ENCODE measurements around the gene ACTG1.

The ACTG1 gene

GRCh38 chr17:81512562-81513371, at the start of gene ACTG1:
ACTG1 (minus strand) TSS chr17:81512799; CDS start chr17:81512354, 445 bp downstream.
- H3K4me3 ChIP-seq (ENCODE audit: low read length), result peak within 1 kb of the TSS; percentile 97
- no peak for TF ChIP-seq ZNF274 (IDR thresholded peaks at IDR 0.05; ENCODE audit: low read depth, low read length)

GRCh38 chr17:81561494-81561885, 48.9 kb upstream of the ACTG1 start:
- no peak for TF ChIP-seq ZNF274 (IDR thresholded peaks at IDR 0.05; ENCODE audit: low read depth, low read length)
- H3K4me3 ChIP-seq (ENCODE audit: low read length), result no peak overlapping the region; the same call in 1 of the 2 replicates

DNA sequence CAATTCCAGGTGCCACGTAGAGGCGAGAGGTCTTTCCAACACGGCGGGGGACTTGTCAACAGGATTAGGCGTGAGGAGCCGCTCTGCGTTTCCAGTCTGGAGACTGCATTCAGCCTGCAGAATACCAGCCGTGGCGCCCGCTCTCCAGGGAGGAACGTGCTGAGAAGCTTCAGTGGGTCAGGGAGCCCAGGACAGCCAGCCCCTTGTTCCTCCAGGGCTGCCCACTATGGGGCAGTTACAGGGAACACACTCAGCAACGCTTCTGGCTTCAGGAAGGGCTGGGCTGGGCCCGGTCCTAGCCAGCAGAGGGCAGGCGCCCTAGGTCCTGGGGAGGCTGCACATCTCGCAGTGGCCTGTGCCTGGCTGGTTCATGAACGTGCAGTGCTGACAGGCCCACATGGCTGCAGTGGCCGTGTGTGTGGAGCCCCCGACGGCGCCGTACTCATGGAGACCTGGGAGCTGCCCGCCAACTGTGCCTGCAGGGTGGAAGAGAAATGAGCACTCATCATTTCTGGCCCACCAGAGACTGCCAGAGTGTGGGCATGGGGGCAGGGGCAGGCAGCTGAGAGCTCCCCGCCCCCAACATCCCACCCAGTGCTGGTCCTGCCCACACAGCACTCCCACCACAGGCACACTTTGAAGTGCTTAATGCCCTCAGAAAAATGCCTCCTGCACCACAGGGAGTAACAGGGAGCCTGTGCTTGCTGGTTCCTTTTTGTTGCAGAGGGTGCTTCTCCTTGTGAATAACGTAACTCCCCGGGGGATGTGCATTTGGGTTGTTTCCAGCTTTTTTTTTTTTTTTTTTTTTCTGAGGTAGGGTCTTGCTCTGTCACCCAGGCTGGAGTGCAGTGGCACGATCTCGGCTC, 46.6 kb upstream of the ACTG1 start:
- TF ChIP-seq ZNF274 (IDR thresholded peaks at IDR 0.05; ENCODE audit: low read depth, low read length), result no peak
- no peak overlapping the region for H3K4me3 ChIP-seq (ENCODE audit: low read length)

DNA sequence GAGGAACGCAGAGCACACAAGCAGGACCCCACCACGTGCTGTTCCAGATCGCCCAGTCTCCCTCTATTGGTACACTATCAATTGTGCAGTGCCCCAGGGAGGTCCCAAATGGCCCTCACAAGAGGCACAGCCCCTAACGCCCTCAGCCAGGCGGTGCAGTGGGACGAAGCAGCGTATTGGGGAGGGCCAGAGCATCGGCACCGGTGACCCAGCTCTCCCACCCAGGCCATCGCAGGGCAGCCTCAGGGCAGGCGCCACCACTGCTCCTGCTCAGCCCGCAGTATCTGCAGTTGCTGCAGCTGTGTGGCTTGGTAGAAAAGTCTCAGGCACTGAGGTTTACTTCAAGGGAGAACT, 45.5 kb upstream of the ACTG1 start:
- TF ChIP-seq ZNF274 (IDR thresholded peaks at IDR 0.05; ENCODE audit: low read depth, low read length), result no peak
- H3K4me3 ChIP-seq (ENCODE audit: low read length), result no peak overlapping the region

- TF ChIP-seq ZNF274 (IDR thresholded peaks at IDR 0.05; ENCODE audit: low read depth, low read length), result no peak
- no peak overlapping the region for H3K4me3 ChIP-seq (ENCODE audit: low read length)
These were observed 44.9 kb upstream of the ACTG1 start for GRCh38 chr17:81557276-81558114.

GRCh38 chr17:81556863-81557262, 44.3 kb upstream of the ACTG1 start:
- TF ChIP-seq ZNF274 (IDR thresholded peaks at IDR 0.05; ENCODE audit: low read depth, low read length), result no peak
- no peak overlapping the region for H3K4me3 ChIP-seq (ENCODE audit: low read length)

DNA sequence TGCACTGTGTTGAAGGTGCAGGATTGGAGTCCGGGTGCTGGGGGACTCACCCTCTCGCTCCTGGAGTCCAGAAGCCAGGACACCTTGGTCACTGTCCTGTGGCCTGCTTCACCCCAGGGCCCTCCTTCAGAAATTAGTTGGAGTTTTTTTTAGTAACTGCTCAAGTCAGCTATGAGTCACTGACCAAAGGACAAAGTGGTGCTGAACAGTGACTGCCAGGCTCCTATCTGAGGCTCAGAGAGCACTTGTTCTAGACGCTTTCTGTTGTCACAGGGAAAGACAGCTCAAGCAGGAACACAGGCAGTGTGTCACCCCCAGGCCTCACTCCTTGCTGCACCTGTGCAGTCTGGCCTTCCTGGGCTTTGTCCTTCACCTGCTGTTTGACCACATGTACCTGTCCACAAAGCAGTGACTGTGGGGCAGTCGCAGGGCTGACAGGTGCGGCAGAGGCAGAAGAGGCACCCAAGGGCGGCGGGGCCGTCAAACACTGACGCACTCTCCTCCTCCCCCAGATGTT, 43.6 kb upstream of the ACTG1 start:
- TF ChIP-seq ZNF274 (IDR thresholded peaks at IDR 0.05; ENCODE audit: low read depth, low read length), result no peak
- no peak overlapping the region for H3K4me3 ChIP-seq (ENCODE audit: low read length)

DNA sequence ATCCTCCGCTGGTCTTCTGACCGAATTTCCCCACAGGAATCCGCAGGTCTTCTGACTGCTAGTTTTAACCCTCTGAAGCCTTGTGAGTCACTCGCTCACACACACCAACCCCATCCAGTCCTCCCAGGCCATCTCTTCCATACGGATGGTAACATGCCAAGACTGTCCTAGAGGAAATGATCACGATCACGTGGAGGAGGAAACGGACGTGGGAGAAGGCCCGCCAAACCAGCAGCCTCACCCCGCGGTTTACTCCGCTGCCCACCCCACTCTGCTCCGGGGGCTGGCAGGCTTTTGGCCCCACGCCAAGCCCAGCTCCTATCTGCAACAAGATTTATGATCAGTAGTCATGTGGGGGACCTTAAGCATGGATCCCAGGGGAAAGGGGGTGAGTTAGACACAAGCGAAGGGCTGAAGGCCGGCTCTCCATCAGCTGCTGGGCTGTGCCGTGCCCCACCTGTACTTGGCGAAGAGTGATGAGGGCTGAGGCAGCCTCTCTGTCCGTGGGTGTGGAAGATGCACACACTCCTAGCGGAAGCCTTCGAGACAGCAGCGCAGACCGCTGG, 41.1 kb upstream of the ACTG1 start:
- H3K4me3 ChIP-seq (ENCODE audit: low read length), result peak overlapping the region; percentile 75; the same call in 1 of the 2 replicates
- TF ChIP-seq ZNF274 (IDR thresholded peaks at IDR 0.05; ENCODE audit: low read depth, low read length), result no peak

DNA sequence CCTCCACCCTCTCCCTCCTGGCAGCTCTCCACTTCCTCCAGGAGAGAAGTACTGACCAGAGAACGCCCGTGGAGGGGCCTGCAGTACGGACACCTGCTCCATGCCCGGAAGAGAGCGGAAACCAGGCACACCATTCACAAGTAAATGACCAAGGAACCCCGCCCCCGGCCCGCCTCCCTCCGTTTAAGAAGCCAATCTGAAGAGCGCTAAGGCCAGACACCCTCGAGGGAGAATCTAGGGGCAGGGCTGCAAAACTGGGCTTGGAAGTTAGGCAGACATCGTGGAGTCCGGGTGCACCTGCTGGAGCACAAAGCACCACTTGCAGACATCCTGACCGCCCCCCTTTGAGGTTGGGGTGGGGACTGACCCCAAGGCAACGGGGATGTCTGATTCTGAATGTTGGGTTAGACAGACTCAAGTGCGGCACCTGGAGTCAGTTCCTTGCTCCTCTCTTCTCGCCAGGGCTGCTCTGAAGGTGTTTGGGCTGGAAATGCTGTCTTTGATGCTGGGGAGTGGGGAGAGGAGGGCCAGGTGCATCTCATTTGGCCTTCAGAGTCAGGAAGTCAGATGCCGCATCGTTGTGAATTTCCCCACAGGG, 40.5 kb upstream of the ACTG1 start:
- H3K4me3 ChIP-seq (ENCODE audit: low read length), result peak overlapping the region; percentile 75
- no peak for TF ChIP-seq ZNF274 (IDR thresholded peaks at IDR 0.05; ENCODE audit: low read depth, low read length)

DNA sequence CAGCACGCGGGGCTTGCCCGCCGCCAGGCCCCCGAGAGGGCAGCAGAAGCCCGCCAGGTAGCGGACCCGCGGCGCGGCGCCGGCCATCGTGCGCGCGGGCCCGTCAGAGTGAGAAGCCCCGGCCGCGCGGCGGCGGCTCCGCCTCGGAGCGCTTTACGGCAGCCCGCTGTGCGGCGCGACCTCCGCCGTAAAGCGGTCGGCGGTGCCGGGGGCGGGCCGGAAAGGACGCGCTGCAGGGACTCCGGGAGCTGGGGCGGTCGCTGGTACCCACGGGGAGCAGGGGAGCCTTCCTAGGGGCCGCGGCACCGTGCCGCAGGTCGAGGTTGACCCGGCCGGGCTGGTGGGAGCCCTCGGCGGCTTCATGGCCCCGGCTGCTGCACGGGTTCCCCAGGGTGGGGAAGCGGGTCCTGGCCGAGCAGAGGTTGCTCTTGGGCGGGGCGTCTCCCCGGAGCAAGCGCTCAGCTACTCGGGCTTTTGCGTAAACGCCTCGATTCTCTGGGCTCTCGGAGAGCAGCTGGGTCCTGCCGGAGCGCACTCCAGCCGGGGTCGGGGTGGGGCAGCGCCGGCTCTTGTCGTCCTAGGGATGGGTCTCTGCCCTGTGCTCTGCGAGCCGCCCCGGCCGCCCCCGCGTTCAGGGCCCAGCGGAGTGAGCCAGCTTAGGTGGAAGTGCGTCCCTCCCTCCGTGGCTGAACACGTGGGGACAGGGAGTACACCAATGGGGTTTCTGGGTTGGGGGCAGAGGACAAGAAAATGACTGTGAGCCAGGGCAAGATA, 39.8 kb upstream of the ACTG1 start, which contains the start of gene FAAP100:
FAAP100 (minus strand) TSS at position 110 of the 774 bp plus-strand sequence; CDS start at position 87, 23 bp downstream.
- peak within 1 kb of the TSS; percentile 75 for H3K4me3 ChIP-seq (ENCODE audit: low read length)
- TF ChIP-seq ZNF274 (IDR thresholded peaks at IDR 0.05; ENCODE audit: low read depth, low read length), result no peak

DNA sequence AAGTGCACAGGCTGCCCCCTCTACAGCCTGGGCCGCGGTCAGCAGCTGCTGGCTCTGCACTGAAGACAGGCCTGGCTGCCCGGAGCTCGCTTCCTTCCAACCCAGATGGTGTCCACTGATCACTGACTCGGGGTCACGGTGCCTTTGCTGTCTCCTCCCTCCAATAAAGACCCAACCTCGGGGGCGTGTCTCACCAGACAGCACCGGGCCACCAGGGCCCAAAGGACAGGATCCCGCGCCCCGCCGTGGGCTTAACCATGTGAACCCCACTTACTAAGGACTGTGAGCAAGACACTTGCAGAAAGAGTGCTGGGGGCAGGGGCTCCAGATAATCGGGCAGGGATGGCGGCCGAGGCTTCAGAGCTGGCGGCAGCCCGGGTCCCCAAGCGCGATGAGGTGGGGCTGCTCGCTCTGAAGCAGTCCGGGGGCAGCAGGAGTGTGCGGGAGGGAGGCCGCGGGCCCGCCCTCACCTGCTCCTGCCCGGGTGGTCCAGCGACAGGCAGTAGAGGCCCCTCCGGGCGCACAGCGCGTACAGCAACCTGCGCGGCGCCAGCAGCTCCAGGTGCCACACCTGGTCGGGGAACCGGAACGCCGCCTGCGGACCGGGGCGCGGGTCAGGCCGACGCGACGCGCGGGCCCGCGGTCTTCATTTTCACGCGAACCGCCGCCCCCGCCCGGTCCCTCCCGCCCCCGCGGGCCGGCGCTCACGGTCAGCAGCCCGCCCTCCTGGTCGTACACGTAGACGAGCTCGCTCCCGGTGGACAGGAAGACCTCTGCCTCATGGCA, 39.1 kb upstream of the ACTG1 start:
- no peak for TF ChIP-seq ZNF274 (IDR thresholded peaks at IDR 0.05; ENCODE audit: low read depth, low read length)
- H3K4me3 ChIP-seq (ENCODE audit: low read length), result peak overlapping the region; percentile 75
